PC-3 (cell line): ENCODE results near the gene ADTRP.

ENCODE experiments used
- CTCF ChIP-seq: fragments of 300-600 bp; sonication (generic); conservative IDR thresholded peaks from 2 replicates; pipeline ENCODE4 v1.5.1; 2017; ENCODE audit warnings: antibody characterized with exemption, low read depth, mild to moderate bottlenecking, low read length
- EZH2 ChIP-seq: fragments of 300-600 bp; sonication (generic); IDR thresholded peaks from one replicate; pipeline ENCODE4 v1.6.1; 2017; ENCODE audit warnings: antibody characterized with exemption, mild to moderate bottlenecking, low read length; ENCODE audit not compliant: unreplicated experiment
- EZH2phosphoT487 ChIP-seq: fragments of 300-600 bp; sonication (generic); IDR thresholded peaks from 2 replicates; pipeline ENCODE4 v1.6.1; 2018; ENCODE audit warnings: mild to moderate bottlenecking, antibody characterized with exemption, low read length, borderline replicate concordance

GRCh38 chr6:11826779-11827178 is 48.2 kb upstream of the ADTRP start:
- TF ChIP-seq CTCF, result no peak
- TF ChIP-seq EZH2, result no peak
- TF ChIP-seq EZH2phosphoT487, result no peak
